ENCODE results near the gene HIVEP3.

Gene HIVEP3

DNA sequence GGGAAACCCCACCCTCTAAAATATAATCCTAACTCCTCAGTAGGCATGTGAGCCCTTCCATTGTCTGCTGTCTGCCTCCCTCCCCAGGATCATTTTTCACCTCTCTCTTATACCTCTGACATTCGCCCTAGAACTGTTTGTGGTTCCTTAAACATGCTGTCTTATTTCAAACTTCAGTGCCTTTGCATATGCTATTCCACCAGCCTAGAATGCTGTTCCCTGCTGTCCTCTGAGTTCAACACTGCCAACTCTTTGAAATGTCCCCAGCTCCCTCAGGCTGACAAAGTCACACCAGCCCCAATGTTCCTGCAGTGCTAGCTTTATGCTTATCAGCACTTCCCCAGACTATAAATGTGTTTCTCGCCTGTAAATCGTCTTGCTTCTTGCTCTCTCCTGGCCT, 119.5 kb downstream of the HIVEP3 start:
- Mint-ChIP-seq H3K36me3 (peaks cover 11% of the 10 kb centered on the region), H3K27ac (peak overlapping the region; percentile 21), H3K4me3 (no peak overlapping the region), H3K9me3 (peaks cover 2% of the 10 kb centered on the region), H3K4me1 (peaks cover 54% of the 10 kb centered on the region)
- DNase-seq (ENCODE audit: low spot score in 2 of 2) (no peak), ATAC-seq (no peak)

GRCh38 chr1:41795205-41795762, 123.4 kb downstream of the HIVEP3 start:
- H3K36me3 Mint-ChIP-seq = peaks cover 11% of the 10 kb centered on the region
- H3K9me3 Mint-ChIP-seq = peaks cover 2% of the 10 kb centered on the region
- ATAC-seq (no peak), DNase-seq (ENCODE audit: low spot score in 2 of 2) (no peak)
- H3K4me3 Mint-ChIP-seq = no peak overlapping the region
- H3K4me1 Mint-ChIP-seq = peaks cover 60% of the 10 kb centered on the region
- H3K27ac Mint-ChIP-seq = no peak overlapping the region

DNA sequence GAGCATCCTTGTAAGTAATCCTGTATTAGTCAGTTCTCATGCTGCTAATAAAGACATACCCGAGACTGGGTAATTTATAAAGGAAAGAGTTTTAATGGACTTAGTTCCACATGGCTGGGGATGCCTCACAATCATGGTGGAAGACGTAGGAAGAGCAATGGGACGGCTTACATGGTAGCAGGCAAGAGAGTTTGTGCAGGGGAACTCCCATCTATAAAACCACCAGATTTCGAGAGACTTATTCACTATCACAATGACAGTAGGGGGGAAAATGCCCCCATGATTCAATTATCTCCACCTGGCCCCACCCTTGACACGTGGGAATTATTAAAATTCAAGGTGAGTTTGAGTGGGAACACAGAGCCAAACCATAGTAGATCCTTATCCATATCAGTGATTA, 124.7 kb downstream of the HIVEP3 start:
- Mint-ChIP-seq H3K27ac (no peak overlapping the region), H3K4me1 (peaks cover 58% of the 10 kb centered on the region), H3K36me3 (peaks cover 5% of the 10 kb centered on the region), H3K4me3 (no peak overlapping the region), H3K9me3 (peaks cover 2% of the 10 kb centered on the region)
- DNase-seq (ENCODE audit: low spot score in 2 of 2) (no peak), ATAC-seq (no peak)

DNA sequence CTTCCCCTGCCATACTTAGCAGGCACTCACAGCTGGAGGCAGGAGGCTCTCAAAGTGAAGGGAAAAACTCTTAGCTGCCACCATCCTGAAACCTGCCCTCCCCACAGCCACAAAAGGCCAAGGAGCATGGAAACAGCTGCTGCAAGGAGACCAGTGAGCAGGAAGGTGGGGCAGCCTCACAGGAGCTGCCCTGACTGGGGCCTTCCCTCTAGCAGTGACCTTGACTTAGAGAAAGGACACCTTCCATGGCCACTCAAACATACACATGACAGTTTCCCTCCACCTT, 126.3 kb downstream of the HIVEP3 start:
- Mint-ChIP-seq H3K27ac (peak overlapping the region; percentile 62), H3K9me3 (peaks cover 2% of the 10 kb centered on the region), H3K36me3 (peaks cover 5% of the 10 kb centered on the region), H3K4me1 (peaks cover 59% of the 10 kb centered on the region), H3K4me3 (peak overlapping the region; percentile 51)
- no peak for ATAC-seq
- no peak for DNase-seq (ENCODE audit: low spot score in 2 of 2)

DNA sequence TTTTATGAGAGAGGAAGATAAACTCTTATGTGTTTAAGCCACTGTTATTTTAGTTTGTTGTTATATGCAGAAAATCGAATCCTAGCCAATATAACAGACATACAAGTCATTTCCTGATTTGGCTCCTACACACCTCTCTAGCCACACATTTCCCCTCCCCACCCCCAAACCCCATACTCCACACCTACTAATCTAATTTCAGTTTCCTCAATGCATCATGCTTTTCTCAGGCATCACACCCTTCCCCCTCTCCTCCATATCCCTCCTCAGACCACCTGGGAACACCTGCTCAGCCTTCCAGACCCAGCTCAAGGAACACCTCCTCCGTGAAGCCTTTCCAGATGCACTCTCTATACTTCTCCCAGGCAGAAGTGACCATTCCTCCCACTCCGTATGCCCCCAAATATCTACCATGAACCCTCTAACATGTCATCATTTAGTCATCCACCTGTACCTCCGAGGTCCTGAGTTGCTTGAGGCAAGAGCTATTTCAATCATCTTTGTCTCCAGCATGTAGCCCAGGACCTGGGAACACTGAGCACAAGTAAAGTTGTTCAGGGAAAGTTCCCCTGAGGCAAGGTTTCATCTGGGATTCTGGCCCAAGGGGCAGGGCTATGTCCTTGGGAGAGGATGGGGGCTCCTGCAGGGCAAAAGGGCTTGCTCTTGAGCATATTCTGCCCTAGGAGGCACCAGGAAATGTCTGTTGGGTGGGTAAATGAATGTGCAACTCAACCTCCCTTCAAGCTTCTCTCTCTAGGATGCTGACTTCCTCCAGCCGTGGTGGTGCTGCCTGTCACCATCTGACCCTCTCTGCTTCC, 126.8 kb downstream of the HIVEP3 start:
- Mint-ChIP-seq H3K9me3 (peaks cover 2% of the 10 kb centered on the region), H3K27ac (peak overlapping the region; percentile 62), H3K4me3 (peak overlapping the region; percentile 51), H3K4me1 (peaks cover 56% of the 10 kb centered on the region), H3K36me3 (peaks cover 2% of the 10 kb centered on the region)
- ATAC-seq (peak; percentile 87), DNase-seq (ENCODE audit: low spot score in 2 of 2) (no peak)

GRCh38 chr1:41790351-41790750, 128.4 kb downstream of the HIVEP3 start:
- Mint-ChIP-seq H3K4me1 (peaks cover 54% of the 10 kb centered on the region), H3K27ac (peak overlapping the region; percentile 62), H3K9me3 (peaks cover 2% of the 10 kb centered on the region), H3K36me3 (no peaks in the 10 kb centered on the region), H3K4me3 (peak overlapping the region; percentile 51)
- DNase-seq (ENCODE audit: low spot score in 2 of 2) (no peak), ATAC-seq (no peak)

DNA sequence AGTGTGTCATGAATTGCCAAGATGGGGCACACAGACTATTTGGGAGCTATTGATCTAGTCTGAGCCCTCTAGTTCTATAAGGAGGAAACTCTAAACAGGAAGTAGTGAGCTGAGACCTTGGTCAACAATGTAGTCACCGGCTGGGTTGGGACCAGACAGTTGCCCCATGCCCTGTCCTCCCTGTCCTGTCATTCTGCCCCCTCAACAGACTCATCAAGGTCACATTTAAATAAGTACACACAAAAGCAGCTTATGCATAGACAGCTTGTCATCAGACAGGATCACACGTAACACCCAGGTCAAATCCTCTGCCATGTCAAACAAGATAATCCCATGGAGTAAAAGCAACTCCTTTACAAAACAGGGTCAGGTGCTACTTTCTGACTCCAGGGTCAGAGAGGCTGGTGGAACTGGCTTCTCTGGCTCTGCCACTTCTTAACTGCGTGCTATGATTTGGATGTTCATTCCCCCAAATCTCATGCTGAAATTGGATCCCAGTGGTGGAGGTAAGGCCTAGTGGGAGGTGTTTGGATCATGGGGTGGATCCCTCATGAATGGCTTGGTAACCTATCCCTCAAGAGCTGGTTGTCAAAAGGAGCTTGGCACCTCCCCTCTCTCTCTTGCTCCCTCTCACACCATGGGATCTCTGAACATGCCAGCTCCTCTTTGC, 128.9 kb downstream of the HIVEP3 start:
- Mint-ChIP-seq H3K27ac (peak overlapping the region; percentile 62), H3K36me3 (no peaks in the 10 kb centered on the region), H3K9me3 (peaks cover 2% of the 10 kb centered on the region), H3K4me1 (peaks cover 59% of the 10 kb centered on the region), H3K4me3 (no peak overlapping the region)
- DNase-seq (ENCODE audit: low spot score in 2 of 2) = no peak
- peak; percentile 33 for ATAC-seq

DNA sequence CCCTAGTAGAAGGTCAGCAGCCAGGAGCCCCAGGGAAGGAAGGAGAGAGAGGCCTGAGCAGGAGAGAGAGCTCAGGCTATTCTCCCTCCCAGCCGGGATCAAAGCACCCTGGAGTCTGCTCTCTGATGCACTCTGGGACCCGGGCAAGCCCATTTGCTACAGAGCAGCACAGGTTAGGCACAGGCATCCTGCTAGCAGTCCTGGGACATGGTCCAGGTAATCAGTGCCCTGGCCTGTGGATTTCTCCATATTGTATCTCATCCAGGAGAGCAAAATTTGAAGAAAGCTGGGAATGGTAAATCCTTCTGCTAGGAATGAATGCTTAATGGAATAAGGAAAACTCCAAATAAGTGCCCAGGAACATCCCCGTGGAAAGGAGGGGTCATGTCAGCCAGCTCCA, 130.3 kb downstream of the HIVEP3 start:
- Mint-ChIP-seq H3K4me3 (no peak overlapping the region), H3K9me3 (no peaks in the 10 kb centered on the region), H3K4me1 (peaks cover 65% of the 10 kb centered on the region), H3K27ac (no peak overlapping the region), H3K36me3 (no peaks in the 10 kb centered on the region)
- DNase-seq (ENCODE audit: low spot score in 2 of 2) = no peak
- ATAC-seq = no peak

GRCh38 chr1:41784531-41785274, 134.0 kb downstream of the HIVEP3 start:
- H3K4me3 Mint-ChIP-seq = peak overlapping the region; percentile 59
- H3K9me3 Mint-ChIP-seq = no peaks in the 10 kb centered on the region
- H3K36me3 Mint-ChIP-seq = no peaks in the 10 kb centered on the region
- ATAC-seq (no peak), DNase-seq (ENCODE audit: low spot score in 2 of 2) (no peak)
- H3K4me1 Mint-ChIP-seq = peaks cover 50% of the 10 kb centered on the region
- H3K27ac Mint-ChIP-seq = no peak overlapping the region

GRCh38 chr1:41783189-41783639, 135.5 kb downstream of the HIVEP3 start:
- peak overlapping the region; percentile 59 for H3K4me3 Mint-ChIP-seq
- H3K27ac Mint-ChIP-seq = peak overlapping the region; percentile 81
- no peaks in the 10 kb centered on the region for H3K36me3 Mint-ChIP-seq
- ATAC-seq = peak; percentile 95
- H3K4me1 Mint-ChIP-seq = peaks cover 39% of the 10 kb centered on the region
- H3K9me3 Mint-ChIP-seq = no peaks in the 10 kb centered on the region
- DNase-seq (ENCODE audit: low spot score in 2 of 2) = no peak

- Mint-ChIP-seq H3K36me3 (no peaks in the 10 kb centered on the region), H3K4me3 (no peak overlapping the region), H3K27ac (peak overlapping the region; percentile 21), H3K4me1 (peaks cover 39% of the 10 kb centered on the region), H3K9me3 (no peaks in the 10 kb centered on the region)
- DNase-seq (ENCODE audit: low spot score in 2 of 2) (no peak), ATAC-seq (no peak)
Measured at GRCh38 chr1:41780916-41781315, 137.8 kb downstream of the HIVEP3 start.

GRCh38 chr1:41780322-41780721, 138.4 kb downstream of the HIVEP3 start:
- no peak overlapping the region for H3K27ac Mint-ChIP-seq
- no peak overlapping the region for H3K4me3 Mint-ChIP-seq
- peaks cover 39% of the 10 kb centered on the region for H3K4me1 Mint-ChIP-seq
- no peak for DNase-seq (ENCODE audit: low spot score in 2 of 2)
- ATAC-seq = no peak
- H3K36me3 Mint-ChIP-seq = no peaks in the 10 kb centered on the region
- no peaks in the 10 kb centered on the region for H3K9me3 Mint-ChIP-seq

DNA sequence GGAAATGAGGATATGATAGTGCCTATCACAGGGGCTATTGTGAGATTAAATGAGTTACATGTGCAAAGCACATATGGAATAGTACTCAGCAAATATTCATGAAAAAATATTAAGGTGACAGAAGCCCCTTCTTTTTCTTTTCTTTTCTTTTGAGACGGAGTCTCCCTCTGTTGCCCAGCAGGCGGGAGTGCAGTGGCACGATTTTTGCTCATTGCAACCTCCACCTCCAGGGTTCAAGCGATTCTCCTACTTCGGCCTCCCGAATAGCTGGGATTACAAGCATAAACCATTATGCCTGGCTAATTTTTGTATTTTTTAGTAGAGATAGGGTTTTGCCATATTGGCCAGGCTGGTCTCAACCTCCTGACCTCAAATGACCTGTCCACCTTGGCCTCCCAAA, 139.4 kb downstream of the HIVEP3 start:
- H3K36me3 Mint-ChIP-seq = no peaks in the 10 kb centered on the region
- no peaks in the 10 kb centered on the region for H3K9me3 Mint-ChIP-seq
- no peak overlapping the region for H3K27ac Mint-ChIP-seq
- peaks cover 31% of the 10 kb centered on the region for H3K4me1 Mint-ChIP-seq
- no peak overlapping the region for H3K4me3 Mint-ChIP-seq
- DNase-seq (ENCODE audit: low spot score in 2 of 2) (no peak), ATAC-seq (no peak)

DNA sequence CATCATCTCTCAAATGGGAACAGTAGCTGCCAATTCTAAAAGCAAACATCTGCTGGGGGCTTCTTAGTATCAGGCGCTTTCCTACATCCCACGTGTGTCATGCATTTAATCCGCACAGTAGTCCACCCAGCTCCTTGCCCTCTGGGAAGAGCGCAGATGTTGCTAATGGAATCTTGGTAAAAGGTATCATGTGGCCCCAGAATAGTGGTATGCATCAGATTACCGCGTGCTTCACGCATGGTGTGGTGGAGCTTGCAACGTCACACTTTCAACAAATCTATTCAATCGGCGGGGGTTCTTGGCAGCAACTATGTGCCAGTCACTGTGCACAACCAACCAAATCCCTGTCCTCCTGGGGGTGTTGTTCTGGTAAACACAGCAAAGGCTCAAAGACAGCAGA, 141.0 kb downstream of the HIVEP3 start:
- H3K4me3 Mint-ChIP-seq = no peak overlapping the region
- peaks cover 14% of the 10 kb centered on the region for H3K4me1 Mint-ChIP-seq
- no peaks in the 10 kb centered on the region for H3K9me3 Mint-ChIP-seq
- no peaks in the 10 kb centered on the region for H3K36me3 Mint-ChIP-seq
- no peak for DNase-seq (ENCODE audit: low spot score in 2 of 2)
- ATAC-seq = no peak
- H3K27ac Mint-ChIP-seq = no peak overlapping the region

GRCh38 chr1:41776891-41777441, 141.8 kb downstream of the HIVEP3 start:
- no peak overlapping the region for H3K4me3 Mint-ChIP-seq
- H3K27ac Mint-ChIP-seq = no peak overlapping the region
- ATAC-seq (no peak), DNase-seq (ENCODE audit: low spot score in 2 of 2) (no peak)
- H3K36me3 Mint-ChIP-seq = no peaks in the 10 kb centered on the region
- peaks cover 12% of the 10 kb centered on the region for H3K4me1 Mint-ChIP-seq
- H3K9me3 Mint-ChIP-seq = no peaks in the 10 kb centered on the region
